Right lobe of liver (tissue), 6 donors: ENCODE measurements around the gene KDM4D. TPM values are rescaled to one million over a fixed set of nuclear protein-coding genes. Genes with fewer than 3 reads are reported as not detected.

Experiments
- ATAC-seq, 4 donors: fragments of 200-7000 bp; cut with Tn5 transposase; one replicate each; pipeline ENCODE4 v1.9.1; 2020; ENCODE audit warnings: mild to moderate bottlenecking in 4 of 4, moderate library complexity in 4 of 4
- DNase-seq, 3 donors: peaks; one replicate each; pipeline ENCODE4 v3.0.0-alpha.2; 2020
- H3K27ac ChIP-seq, 3 donors: fragments of 200-600 bp; one replicate each; pipeline ENCODE4 v1.8.0; 2022
- H3K27me3 ChIP-seq, 2 donors: fragments of 200-600 bp; one replicate each; pipeline ENCODE4 v1.8.0; 2022
- H3K36me3 ChIP-seq, 4 donors: fragments of 200-600 bp; sonication (generic) in 1 of 4; one replicate each; pipeline versions ENCODE4 v1.5.1 to v1.8.0; 2017 to 2022; ENCODE audit warnings: control low read depth in 1 of 4
- H3K4me1 ChIP-seq, 4 donors: fragments of 200-600 bp; sonication (generic) in 1 of 4; one replicate each; pipeline versions ENCODE4 v1.5.1 to v1.8.0; 2017 to 2022; ENCODE audit warnings: control low read depth in 1 of 4
- H3K4me3 ChIP-seq, 3 donors: fragments of 200-600 bp; one replicate each; pipeline ENCODE4 v1.8.0; 2022
- H3K9me3 ChIP-seq, 4 donors: fragments of 200-600 bp; sonication (generic) in 1 of 4; one replicate each; pipeline versions ENCODE4 v1.5.1 to v1.8.0; 2017 to 2022; ENCODE audit warnings: control low read depth in 1 of 4
- CTCF ChIP-seq, 4 donors: fragments of 200-600 bp in 3 of 4; fragments of 450-650 bp in 1 of 4; IDR thresholded peaks; one replicate each; pipeline versions ENCODE4 v1.5.1 to v1.8.0; 2016 to 2022; ENCODE audit warnings: antibody characterized with exemption in 4 of 4, mild to moderate bottlenecking in 2 of 4
- POLR2A ChIP-seq: fragments of 450-650 bp; IDR thresholded peaks from one replicate; pipeline ENCODE4 v1.6.1; 2017; ENCODE audit warnings: antibody characterized with exemption, mild to moderate bottlenecking
- WGBS: methylation state at CpG from one replicate; pipeline ENCODE4 v1.1.6; 2018; ENCODE audit warnings: low coverage, low lambda C conversion rate; ENCODE audit not compliant: insufficient coverage; ENCODE audit errors: missing lambda C conversion rate; 5-methylcytosine and 5-hydroxymethylcytosine counted together
- intact Hi-C, 2 donors: fragments of 100-400 bp; cut with DNase I; formaldehyde crosslinking; loops; one replicate each; pipeline versions ENCODE4 v1.11.2 to v1.14.1; 2022
- total RNA-seq, 6 experiments: library from RNA; depleted of rRNA in 2 of 6; stranded (reverse); fragments of >200 nt in 2 of 6; fragmentation: NEBNext Ultra II Directional in 3 of 6; extraction: Animal tissue kit (Norgen Biotek cat#: 25700) in 3 of 6; gene quantifications; one replicate each; pipeline versions ENCODE4 v1.1.0 to v1.2.4, GENCODE V29; 2016 to 2023
- donor health status: DM: no; HTN: yes; CAD: no.
- donor health status: DM: no; HTN: no; CAD: no.
- donor health status: DM: no; HTN: no; CAD: no.
- donor health status: DM: no; HTN: yes; CAD: no.
- donor health status: DM: no; HTN: yes; CAD: no.

The KDM4D gene
- total RNA-seq, 6 experiments from 2014 or later, result 0.07 to 0.80 (median 0.18) TPM

GRCh38 chr11:94939346-94939745 is 34.2 kb upstream of the KDM4D start:
- intact Hi-C loops, result no loop called here
- Histone ChIP-seq H3K27me3 (no peaks in the 10 kb centered on the region), H3K4me3 (no peak overlapping the region), H3K9me3 (no peaks in the 10 kb centered on the region), H3K36me3 (no peaks in the 10 kb centered on the region), H3K4me1 (no peaks in the 10 kb centered on the region), H3K27ac (no peak overlapping the region)
- ATAC-seq (no peak), DNase-seq (no peak)
- 83% methylated on average over 2 of the region's 2 CpGs for WGBS
- TF ChIP-seq CTCF (IDR thresholded peaks at IDR 0.05) (no peak), POLR2A (no peak)

DNA sequence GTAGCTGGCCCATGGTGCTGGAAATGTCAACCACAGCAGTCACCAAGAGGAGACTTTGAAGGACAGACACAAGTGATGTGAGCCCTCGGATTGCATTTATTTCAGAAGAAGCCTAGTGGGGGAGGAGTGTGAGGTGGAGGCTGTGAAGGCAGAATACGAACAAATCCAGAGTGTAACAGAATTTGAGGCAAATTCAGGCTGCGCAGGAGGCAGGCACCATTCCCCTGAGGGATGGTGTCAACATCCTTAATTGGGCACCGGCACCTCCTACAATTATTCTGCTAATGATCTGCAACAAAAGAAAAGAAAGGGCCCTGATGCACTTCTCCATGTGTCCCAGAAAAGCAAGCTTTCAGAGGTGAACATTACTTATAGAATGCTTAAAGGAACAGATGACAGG is 32.4 kb upstream of the KDM4D start:
- H3K27me3 ChIP-seq, result no peaks in the 10 kb centered on the region
- intact Hi-C loops, result no loop called here
- H3K4me1 ChIP-seq, result no peaks in the 10 kb centered on the region
- H3K27ac ChIP-seq, result no peak overlapping the region
- no peak for DNase-seq
- TF ChIP-seq POLR2A, result no peak
- TF ChIP-seq CTCF (IDR thresholded peaks at IDR 0.05), result no peak
- H3K4me3 ChIP-seq, result no peak overlapping the region
- WGBS, result 66% methylated on average over 4 of the region's 4 CpGs
- ATAC-seq, result no peak
- H3K36me3 ChIP-seq, result no peaks in the 10 kb centered on the region
- no peaks in the 10 kb centered on the region for H3K9me3 ChIP-seq

GRCh38 chr11:94946812-94947211 is 26.7 kb upstream of the KDM4D start:
- no peaks in the 10 kb centered on the region for H3K36me3 ChIP-seq
- WGBS, result 46% methylated on average over 3 of the region's 4 CpGs
- DNase-seq (no peak), ATAC-seq (no peak)
- H3K9me3 ChIP-seq, result no peaks in the 10 kb centered on the region
- TF ChIP-seq POLR2A, result no peak
- no peak for TF ChIP-seq CTCF (IDR thresholded peaks at IDR 0.05)
- H3K4me1 ChIP-seq, result no peaks in the 10 kb centered on the region
- intact Hi-C loops, result no loop called here
- no peaks in the 10 kb centered on the region for H3K27me3 ChIP-seq
- H3K4me3 ChIP-seq, result no peak overlapping the region
- H3K27ac ChIP-seq, result no peak overlapping the region

- WGBS, result 51% methylated on average over 4 of the region's 4 CpGs
- DNase-seq (no peak), ATAC-seq (no peak)
- Histone ChIP-seq H3K36me3 (no peaks in the 10 kb centered on the region), H3K9me3 (no peaks in the 10 kb centered on the region), H3K4me3 (no peak overlapping the region), H3K27me3 (no peaks in the 10 kb centered on the region), H3K27ac (no peak overlapping the region), H3K4me1 (no peaks in the 10 kb centered on the region)
- intact Hi-C loops, result no loop called here
- no peak for TF ChIP-seq CTCF (IDR thresholded peaks at IDR 0.05)
- TF ChIP-seq POLR2A, result no peak
These were observed 25.4 kb upstream of the KDM4D start for GRCh38 chr11:94948070-94948617.

- 20% methylated on average over 1 of the region's 1 CpG for WGBS
- no peaks in the 10 kb centered on the region for H3K9me3 ChIP-seq
- ATAC-seq (no peak), DNase-seq (no peak)
- H3K36me3 ChIP-seq, result no peaks in the 10 kb centered on the region
- no peaks in the 10 kb centered on the region for H3K4me1 ChIP-seq
- no peak overlapping the region for H3K4me3 ChIP-seq
- no peak overlapping the region for H3K27ac ChIP-seq
- no peak for TF ChIP-seq CTCF (IDR thresholded peaks at IDR 0.05)
- TF ChIP-seq POLR2A, result no peak
- intact Hi-C loops, result no loop called here
- H3K27me3 ChIP-seq, result no peaks in the 10 kb centered on the region
These were observed 18.8 kb upstream of the KDM4D start for GRCh38 chr11:94954753-94955152.
